Measurements from ENCODE around the gene MLX.
A peak's percentile ranks its signal among the peaks of the same experiment; 100 is the strongest.
"Not testable (repeated sequence)": the region's sequence is repeated elsewhere in the genome, so short reads cannot be mapped to it uniquely, and the experiment has no call there.

The MLX gene

DNA sequence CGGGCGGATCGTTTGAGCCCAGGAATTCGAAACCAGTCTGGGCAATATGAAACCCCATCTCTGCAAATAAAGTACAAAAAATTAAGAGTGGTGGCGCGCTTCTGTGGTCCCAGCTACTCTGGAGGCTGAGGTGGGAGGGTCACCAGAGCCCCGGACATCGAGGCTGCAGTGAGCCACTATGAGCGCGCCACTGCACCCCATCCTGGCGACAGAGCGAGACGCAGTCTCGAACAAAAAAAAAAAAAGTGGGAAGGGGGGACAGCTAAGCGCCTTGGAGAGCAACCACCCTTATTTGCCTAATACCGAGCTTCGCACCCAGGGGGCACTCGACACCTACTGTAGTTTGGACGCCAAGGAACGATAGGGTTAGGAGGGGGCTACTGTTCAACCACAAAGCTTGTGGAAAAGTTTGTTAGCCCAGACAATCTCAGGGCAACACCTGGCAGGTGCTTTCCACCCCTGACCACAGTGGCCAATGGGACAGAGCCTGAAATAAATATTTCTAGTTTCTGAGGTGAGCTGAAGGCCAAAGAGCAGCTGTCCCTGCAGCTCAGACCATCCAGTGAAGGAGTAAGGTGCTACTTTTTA, 11.5 kb downstream of the MLX start:
- DNase-seq (ENCODE audit: low read depth, low spot score), result no peak

DNA sequence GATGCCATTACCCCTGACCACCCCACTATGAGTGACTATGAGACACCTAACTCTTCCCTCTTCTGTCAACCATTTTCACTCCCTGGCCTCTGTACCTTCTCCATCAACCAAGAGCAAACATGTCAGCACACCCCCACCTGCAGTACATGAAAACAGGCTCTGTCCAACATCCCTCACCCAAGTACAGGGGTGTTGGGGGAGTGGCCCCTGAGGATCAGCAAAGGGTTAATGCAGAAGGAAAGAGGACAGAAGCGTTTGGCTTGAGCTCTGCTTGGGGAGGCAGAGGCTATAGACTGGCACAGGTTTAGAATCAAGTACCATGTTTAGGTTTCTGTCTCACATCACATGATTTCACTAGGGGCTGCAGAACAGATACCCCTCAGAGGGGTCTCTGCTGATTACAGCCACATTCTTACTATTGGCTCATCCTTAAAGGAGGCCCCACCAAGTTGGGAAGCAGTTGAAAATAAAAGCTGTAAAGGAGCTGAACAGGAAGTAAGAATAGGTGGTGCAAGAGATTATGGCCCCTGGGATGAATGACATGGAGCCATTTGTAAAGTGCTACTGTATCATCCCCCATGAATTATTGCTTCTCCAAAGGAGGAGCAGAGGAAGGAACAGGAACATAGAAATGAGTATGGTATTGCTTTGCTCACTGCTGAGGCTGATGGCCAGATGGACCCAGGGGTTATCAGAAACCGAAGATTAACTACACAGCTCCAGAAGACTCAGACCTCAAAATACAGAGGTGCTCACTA, 13.1 kb downstream of the MLX start:
- DNase-seq (ENCODE audit: low read depth, low spot score), result no peak

DNA sequence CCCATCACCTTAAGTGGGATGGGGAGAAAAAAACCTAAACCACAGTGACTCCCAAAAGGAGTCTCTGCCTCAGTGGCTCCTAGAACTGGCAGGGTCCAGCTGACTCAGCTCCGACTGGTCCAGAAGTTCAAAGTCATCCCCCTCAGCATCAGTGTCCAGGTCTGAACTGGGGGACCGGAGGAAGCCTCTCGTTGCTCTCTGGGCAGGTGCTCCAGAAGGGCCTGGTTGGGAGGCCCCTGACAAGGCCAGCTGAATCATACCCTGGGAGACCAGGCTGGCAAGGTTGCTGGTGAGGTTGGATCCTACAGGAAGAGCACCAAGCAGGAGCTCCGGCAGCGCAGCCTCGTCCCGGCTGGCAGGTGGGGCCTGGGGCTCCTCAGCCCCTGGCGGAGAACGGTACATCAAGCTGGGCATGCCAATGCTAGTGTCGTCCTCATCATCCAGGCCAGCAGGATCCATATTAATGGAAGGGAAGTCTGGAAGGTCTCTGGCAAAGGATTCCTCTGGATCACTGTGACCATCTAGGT, 14.9 kb downstream of the MLX start:
- no peak for DNase-seq (ENCODE audit: low read depth, low spot score)

DNA sequence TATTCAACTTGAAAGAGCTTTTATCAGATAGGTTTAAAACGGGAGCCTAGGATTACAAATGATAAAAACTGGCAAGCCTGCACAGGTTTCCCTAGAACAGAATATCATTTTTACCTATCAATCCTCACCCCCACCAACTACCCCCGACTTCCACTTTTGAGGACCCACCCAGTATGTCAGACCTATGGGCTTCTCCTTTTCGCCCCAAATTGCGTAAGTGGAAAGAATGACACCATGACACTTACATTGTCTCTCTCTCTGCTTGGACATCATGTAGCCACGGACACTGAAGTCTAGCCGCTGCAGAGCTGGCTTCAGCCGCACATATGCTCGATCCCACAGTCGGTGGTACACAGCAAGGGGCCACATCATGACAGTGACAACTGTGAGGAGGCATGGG, 18.0 kb downstream of the MLX start:
- no peak for DNase-seq (ENCODE audit: low read depth, low spot score)

DNA sequence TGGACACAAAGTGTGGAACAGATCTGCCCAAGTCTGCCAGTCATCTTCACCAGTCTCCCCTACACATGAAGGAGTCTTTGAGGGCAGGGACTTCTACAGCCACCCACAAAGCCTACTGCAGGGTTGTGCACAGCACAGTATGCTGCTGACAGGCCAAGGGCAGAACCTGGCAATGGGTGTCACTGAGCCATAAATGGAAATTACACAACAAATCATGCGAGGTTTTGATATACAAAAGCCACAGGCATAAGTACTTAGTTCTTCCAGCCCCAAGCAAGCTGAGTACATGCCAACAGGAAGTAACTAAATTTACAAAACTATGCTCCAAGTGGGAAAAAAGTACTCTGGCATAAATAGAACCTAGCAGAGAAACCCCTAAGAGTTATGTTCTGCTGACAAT, 18.5 kb downstream of the MLX start:
- DNase-seq (ENCODE audit: low read depth, low spot score), result no peak

DNA sequence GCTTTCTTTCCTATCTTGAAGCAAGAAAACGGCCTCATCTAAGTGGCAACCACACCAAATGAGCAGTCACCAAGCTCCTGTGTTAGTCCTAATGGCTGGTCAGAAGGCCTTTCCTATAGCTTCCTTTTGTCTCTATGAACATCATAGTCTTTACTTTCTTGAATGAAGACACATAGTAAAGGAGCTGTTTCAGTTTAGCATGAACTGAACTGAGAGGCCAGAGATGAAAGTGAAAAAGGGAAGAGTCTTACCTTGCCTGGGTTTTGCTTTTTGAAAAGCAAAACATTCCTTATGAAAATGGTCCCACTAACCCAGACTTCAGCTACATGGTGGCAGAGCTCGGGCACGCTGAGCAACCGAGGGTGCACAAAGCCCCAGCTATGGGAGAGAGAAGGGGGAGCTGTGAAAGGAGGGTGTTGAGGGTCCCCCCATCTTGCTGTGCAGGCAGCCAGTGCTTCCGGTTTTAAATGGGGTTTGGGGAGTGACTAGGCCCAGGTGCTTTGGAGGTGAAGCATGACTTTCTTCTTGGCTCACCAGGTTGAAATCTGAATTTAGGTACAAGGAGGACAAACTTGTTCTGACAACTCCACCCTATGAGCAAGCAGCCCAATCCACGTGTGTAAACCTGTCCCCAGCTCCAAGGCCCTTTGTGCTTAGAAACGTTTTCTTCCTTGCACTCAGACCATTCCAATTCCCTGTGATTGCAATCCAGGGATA, 19.8 kb downstream of the MLX start:
- DNase-seq (ENCODE audit: low read depth, low spot score), result no peak

DNA sequence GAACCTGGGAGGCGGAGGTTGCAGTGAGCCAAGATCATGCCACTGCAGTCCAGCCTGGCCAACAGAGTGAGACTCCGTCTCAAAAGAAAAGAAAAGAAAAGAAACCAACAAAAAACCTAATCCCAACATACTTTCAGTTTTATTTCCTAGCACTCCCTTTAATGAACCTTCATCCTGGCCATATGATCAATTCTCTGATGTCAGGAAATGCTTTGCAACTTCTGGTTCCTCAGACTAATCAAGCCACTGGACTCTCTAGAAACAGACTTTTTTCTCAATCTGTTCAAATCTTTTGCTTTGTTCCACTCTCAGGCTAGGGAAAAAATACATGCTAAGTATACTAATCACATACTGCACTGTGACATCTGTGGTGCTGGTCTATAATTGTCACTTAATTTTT, 24.0 kb downstream of the MLX start:
- no peak for DNase-seq (ENCODE audit: low read depth, low spot score)

DNA sequence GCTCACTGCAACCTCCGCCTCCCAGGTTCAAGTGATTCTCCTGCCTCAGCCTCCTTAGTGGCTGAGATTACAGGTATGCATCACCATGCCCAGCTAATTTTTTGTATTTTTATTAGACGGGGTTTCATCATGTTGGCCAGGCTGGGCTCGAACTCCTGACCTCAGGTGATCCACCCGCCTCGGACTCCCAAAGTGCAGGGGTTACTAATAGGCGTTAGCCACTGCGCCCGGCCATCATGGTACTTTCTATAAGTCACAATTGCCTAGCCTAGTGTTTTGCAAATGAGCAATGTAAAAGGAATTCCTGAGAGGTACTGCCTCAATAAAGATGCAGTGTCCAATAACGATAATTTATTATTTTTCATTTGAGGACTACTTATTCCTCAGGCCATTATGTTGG, 24.5 kb downstream of the MLX start:
- no peak for DNase-seq (ENCODE audit: low read depth, low spot score)

DNA sequence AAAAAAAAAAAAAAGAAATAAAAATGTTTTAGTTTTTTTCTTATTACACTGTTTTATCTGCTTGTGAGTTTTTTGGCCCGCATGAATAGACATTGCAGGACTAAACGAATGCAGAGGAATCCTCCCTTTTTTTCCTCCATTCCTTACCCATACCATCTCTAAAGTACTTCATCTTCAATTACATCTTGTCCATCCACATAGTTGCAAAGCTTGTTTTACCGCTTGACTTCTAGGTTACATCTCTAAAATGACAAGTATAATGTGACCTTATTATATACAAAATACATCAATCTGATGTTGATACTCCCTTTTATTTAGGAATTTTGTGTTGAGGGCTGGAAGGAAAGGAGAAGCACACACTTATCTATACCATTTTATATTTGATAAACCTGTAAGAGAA, 29.5 kb downstream of the MLX start:
- no peak for DNase-seq (ENCODE audit: low read depth, low spot score)

DNA sequence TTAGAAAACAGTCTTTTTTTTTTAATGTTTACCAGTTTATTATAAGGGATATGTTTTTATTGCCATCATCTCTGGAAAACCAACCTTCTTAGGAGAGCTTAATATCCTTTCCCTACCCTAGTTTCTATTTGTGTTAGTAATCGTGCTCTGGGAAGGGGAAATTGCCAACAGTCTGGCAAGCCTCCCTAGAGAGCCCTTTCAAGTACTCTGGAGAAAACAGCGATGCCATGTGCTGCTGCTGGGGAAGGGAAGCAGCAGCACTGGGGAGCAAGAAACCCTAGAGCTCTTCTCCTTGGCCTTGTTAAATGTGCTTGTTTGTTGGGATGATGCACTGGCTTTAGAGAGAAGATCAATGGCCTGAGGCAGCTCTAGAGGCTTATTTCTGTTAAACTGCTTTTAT, 32.0 kb downstream of the MLX start:
- DNase-seq (ENCODE audit: low read depth, low spot score), result no peak

DNA sequence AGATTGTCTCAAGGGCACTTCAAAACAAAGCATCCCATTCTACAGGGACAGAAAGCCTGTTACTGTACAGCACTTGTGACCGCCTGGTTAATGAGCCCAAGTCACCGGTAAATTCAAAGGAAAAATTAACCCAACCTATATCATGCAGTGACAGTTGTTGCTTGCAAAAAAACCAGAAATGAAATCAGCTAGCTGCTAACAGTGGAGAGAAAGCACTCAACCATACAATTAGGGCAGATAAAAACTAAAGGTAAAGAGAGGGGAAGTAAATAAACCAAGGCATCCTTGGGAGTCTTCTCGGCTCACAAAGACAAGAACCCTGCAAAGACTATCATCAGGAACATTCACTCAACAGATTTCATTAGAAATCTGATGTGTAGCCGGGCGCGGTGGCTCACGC, 36.4 kb downstream of the MLX start:
- no peak for DNase-seq (ENCODE audit: low read depth, low spot score)

DNA sequence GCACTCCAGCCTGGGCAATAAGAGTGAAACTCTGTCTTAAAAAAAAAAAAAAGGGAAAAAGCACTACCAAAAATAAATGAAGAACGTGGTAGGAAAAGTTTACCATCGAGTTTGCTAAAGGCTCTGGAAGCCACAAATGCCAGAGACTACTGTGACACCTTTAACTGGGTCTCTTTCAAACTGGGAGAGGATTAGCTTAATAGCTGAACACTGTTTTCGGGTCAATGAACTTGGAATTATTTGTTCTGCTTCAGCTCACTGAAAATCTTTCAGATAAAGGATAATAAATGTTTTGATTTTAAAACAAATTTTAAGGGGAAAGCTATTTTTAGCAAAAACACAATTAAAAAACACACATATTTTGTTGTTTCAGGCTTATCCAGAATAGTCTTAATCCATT, 40.9 kb downstream of the MLX start:
- DNase-seq (ENCODE audit: low read depth, low spot score), result no peak

DNA sequence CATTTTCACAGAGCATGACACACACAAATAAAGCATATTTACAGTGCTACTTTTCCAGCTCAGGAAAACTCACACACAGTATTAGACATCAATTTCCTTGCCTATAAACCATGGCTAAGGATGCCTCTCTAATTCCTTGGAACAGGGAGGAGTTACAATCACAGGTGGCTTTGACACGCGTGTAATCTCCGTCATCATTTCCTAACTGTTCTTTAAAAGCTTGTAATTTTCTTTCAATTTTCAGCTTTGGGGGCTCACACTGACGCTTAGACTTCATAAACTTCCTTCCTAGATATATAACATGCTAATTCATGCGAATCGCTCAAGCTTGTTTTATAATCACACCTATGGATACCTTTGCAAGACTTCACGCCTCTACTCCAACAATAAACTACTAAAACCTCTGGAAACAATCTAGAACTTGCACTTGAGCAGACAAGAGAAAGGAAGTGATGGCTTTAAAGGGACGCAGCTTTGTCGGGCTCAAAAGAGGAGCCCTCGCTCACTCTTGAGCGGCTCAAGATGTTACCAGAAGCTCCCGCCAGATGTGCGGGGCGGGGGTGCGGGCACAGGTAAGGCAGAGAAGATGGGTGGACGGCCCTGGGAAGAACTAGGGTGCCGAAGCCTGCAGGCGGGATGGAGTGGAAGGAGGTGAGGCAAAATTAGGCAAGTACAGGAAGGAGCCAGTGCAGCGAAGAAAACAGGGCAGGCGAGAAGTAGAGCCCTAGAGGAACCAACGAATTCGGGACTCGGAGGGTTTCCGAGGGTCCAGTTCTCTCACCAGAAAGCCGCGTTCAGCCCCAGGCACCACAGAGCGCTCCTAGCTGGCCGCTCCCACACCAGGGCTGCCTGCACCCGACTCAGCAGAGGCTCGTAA, 41.6 kb downstream of the MLX start:
- no peak for DNase-seq (ENCODE audit: low read depth, low spot score)

DNA sequence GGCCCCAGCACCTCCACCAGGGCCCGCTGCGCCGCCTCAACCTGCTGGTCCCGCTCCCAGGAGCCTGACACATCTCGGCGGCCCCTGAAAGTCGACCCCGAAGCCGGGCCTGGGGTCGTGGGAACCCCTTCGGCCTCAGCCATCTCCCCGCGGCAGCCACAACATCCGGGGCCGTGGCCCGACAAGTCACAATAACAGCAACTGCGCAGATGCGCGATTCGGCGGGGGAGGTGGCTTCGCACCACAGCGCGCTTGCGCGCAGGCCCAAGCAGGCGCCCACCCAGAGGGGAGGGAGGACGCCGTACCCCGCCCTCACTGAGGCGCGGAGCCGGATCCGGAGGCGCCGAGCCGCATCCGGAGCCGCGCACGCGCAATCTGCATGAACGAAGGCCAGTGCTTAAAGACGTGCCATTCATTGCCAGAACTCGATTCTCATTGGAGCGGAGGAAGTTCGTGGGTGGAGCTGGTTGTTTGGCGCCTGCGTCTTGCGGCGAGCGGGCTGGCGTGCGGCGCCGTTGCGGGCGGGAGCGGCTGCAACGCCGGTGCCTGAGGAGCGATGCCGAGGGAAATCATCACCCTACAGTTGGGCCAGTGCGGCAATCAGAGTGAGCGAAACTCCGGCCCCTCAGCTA, 42.4 kb downstream of the MLX start, which contains the start of the genes RETREG3 and TUBG1:
RETREG3 (minus strand) TSS at position 193 of the 632 bp plus-strand sequence; CDS start at position 143, 50 bp downstream.
TUBG1 (plus strand) TSS at position 502 of the 632 bp plus-strand sequence; CDS start at position 557, 55 bp downstream.
- peak; percentile 99 for DNase-seq (ENCODE audit: low read depth, low spot score)

DNA sequence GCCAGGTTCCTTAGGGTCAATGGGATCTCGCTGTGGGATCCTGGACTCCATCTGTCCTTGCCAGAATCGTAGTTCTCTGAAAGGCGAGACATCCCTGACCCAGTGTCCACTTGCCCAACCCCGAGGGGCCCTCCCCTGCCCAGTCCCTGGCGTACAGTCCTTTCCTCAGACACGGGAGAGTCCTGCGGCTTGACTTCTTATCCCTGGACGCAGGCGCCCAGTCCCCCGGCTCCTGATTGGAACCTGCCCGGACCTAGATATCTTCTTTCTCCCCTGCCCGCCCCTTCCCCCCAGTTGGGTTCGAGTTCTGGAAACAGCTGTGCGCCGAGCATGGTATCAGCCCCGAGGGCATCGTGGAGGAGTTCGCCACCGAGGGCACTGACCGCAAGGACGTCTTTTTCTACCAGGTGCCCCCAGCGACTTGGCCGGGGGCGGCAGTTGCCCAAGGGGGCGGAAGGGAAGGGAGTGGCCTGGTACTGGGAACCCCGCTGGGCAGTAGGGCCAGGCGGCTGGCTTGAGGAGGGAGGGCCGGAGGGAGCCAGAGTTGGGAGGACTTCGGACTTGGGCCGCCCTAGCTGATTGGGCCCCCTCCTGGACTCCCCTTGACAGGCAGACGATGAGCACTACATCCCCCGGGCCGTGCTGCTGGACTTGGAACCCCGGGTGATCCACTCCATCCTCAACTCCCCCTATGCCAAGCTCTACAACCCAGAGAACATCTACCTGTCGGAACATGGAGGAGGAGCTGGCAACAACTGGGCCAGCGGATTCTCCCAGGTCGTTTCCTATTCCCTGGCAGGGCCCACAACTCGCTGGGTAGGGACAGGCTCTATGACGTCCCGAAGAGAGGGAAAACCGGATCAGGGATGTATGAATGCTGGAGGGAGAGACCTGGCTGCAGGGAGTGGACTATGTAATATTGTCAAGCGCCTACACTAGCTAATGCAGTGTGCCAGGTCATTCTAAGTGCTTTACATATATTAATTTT, 43.2 kb downstream of the MLX start:
- DNase-seq (ENCODE audit: low read depth, low spot score), result not testable (repeated sequence)

DNA sequence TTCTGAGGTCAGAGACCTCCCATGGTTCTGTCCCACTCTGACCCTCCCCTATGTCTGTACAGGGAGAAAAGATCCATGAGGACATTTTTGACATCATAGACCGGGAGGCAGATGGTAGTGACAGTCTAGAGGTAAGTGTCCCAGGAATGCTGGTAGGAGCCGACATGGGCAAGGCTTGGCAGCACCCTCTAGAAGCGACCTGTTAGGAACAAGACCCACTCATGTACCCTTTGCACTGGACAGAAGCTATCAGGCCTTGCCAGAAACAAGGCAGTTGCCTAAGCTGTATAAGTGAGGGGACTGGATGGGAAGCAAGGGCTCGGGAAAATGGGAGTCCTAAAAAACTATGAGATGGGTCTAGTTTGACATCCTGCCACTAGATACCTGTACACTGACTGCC, 45.1 kb downstream of the MLX start:
- DNase-seq (ENCODE audit: low read depth, low spot score), result no peak

DNA sequence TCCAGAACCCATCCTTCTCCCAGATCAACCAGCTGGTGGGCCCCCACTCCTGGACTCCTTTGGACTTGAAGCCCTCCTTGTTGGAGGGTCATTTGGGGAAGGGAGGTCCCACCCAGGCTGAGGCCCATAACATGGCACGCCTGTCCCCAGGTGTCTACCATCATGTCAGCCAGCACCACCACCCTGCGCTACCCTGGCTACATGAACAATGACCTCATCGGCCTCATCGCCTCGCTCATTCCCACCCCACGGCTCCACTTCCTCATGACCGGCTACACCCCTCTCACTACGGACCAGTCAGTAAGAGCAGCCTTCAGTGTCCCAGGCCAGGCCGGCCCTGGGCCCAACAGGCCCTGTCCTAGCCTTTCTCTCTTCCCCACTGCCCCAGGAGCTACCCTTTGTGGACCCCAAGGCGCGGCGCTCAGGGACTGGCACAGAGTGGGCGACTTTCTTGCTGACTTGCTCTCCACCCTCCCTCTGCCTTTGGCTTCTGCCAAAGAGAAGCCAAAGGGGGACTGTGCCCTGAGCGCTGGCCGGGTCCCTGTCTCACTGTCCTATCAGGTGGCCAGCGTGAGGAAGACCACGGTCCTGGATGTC, 46.9 kb downstream of the MLX start:
- no peak for DNase-seq (ENCODE audit: low read depth, low spot score)

DNA sequence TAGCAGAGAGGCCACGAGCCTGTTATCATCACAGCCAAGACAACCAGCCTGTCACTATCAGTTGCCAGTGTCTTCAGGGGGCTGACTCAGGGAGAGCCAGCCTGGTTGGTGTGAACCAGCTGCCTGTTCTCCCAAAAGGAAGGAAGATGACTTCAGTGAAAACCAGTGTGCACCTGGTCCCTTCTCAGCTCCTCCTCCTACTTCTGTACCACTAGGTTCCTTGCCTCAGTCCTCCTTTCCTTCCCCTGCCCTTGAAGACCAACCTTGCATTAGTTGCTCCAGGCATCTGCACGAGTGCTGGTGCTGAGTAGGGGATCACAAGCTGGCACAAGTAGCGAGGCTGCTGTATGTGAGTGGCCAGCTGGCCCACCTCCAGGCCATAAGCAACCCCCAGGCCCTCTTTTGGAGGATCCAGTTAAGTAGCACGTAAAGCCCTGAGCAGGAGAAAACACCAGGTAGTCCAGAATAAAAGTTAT, 51.1 kb downstream of the MLX start:
- no peak for DNase-seq (ENCODE audit: low read depth, low spot score)

DNA sequence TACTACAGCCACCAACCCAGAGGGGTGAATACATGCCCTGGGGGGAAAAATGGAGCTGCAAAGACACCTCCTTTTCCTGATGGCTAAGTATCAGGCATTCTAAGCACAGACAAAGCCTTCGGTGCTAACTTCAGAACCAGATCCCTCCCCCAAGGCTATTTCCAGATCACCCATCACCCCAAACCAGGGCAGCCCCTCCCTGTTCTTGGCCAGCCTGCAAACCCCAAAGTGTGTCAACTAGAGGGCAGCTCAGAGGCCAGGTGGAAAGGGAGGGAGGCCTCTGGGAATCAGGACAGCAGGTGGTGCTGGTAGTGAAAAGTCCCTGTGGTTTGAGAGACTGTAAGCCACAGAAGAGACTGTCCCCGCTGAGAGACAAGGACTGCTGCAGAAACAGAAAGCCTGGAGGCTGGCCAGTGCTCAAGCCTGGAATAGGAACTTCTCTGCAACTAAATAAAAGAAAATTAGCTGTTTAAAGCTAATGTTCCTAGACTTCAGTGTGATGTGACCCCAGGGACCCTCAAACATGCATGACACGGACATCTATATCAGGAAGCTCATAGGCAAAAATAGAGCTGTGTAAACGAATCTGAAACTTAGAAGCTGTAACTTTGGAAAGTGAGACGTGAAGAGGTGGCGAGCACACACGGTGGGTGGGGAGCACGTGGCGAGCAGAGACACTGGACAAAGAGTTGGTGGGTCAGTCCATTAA, 51.7 kb downstream of the MLX start:
- DNase-seq (ENCODE audit: low read depth, low spot score), result no peak

Measured in brain pericyte (primary cell).